Suprapubic skin (tissue), 3 donors: ENCODE data around the gene DPEP1.

ENCODE experiments used
- POLR2A ChIP-seq, 2 donors: fragments of 450-650 bp; IDR thresholded peaks; one replicate each; pipeline ENCODE4 v1.6.1; 2017; ENCODE audit warnings: antibody characterized with exemption in 2 of 2, mild to moderate bottlenecking in 2 of 2, moderate library complexity in 2 of 2
- TF ChIP-seq, protein P1 (sequence below), 2 donors: fragments of 200-600 bp in 1 of 2; fragments of 450-650 bp in 1 of 2; sonication (generic) in 1 of 2; IDR thresholded peaks; one replicate each; pipeline ENCODE4 v1.5.1; 2016 to 2019; ENCODE audit warnings: antibody characterized with exemption in 2 of 2, mild to moderate bottlenecking in 1 of 2, moderate library complexity in 1 of 2

DNA sequence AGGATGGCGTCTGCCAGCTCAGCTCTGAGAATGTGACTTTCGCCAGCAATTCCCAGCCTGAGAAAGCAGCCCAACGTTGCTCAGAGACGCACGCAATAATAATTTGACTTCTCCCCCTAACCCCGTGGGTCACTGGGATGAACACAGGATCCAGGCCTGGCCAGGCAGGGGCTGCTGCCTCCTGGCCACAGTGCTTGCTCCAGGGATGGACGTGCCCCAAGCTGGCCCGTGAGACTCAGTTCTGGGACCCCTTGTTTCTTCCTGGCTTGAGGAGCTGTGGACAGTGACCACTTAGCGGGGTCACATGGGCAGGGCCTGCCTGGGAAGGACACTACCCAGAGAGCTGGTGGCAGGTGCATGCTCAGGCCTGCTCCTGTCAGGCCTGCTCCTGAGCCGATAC, 13.5 kb upstream of the DPEP1 start:
- TF ChIP-seq, protein P1, sequence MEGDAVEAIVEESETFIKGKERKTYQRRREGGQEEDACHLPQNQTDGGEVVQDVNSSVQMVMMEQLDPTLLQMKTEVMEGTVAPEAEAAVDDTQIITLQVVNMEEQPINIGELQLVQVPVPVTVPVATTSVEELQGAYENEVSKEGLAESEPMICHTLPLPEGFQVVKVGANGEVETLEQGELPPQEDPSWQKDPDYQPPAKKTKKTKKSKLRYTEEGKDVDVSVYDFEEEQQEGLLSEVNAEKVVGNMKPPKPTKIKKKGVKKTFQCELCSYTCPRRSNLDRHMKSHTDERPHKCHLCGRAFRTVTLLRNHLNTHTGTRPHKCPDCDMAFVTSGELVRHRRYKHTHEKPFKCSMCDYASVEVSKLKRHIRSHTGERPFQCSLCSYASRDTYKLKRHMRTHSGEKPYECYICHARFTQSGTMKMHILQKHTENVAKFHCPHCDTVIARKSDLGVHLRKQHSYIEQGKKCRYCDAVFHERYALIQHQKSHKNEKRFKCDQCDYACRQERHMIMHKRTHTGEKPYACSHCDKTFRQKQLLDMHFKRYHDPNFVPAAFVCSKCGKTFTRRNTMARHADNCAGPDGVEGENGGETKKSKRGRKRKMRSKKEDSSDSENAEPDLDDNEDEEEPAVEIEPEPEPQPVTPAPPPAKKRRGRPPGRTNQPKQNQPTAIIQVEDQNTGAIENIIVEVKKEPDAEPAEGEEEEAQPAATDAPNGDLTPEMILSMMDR (IDR thresholded peaks at IDR 0.05) = no peak
- TF ChIP-seq POLR2A (IDR thresholded peaks at IDR 0.05) = no peak
